HepG2 (cell line): Measurements from ENCODE around the gene OPTN. TPM values are rescaled to one million over a fixed set of nuclear protein-coding genes. Genes with fewer than 3 reads are reported as not detected.

Experiments
- ELF3 ChIP-seq: IDR thresholded peaks from 2 replicates; pipeline ENCODE4 v1.6.1; 2016; ENCODE audit warnings: missing genetic modification reagents, missing compliant biosample characterization
- SNRNP70 ChIP-seq: fragments of 200-400 bp; formaldehyde crosslinking; IDR thresholded peaks from 2 replicates; pipeline ENCODE4 v1.6.1; 2017; ENCODE audit warnings: mild to moderate bottlenecking, low read depth, low read length, moderate library complexity
- ZC3H4 ChIP-seq: sonication (generic); formaldehyde crosslinking; IDR thresholded peaks from 2 replicates; pipeline ENCODE4 v1.4.0; 2020; ENCODE audit warnings: missing genetic modification reagents, borderline replicate concordance
- ZNF274 ChIP-seq: sonication (generic); formaldehyde crosslinking; IDR thresholded peaks from 2 replicates; pipeline ENCODE4 v1.5.1; 2020; ENCODE audit warnings: mild to moderate bottlenecking, missing genetic modification reagents
- ZNF747 ChIP-seq: sonication (generic); formaldehyde crosslinking; IDR thresholded peaks from 2 replicates; pipeline ENCODE4 v1.8.1; 2023; ENCODE audit warnings: missing genetic modification reagents, mild to moderate bottlenecking, borderline replicate concordance
- polyA plus RNA-seq, 8 experiments: library from polyadenylated mRNA; depleted of rRNA in 3 of 8; stranded (reverse) in 7 of 8; unstranded in 1 of 8; fragments of >200 nt; fragmentation: Illumina TruSeq in 4 of 8; extraction: Trizol in 4 of 8; gene quantifications; 2 replicates each; pipeline versions ENCODE4 v1.2.1 to v1.2.3, GENCODE V29; 2011 to 2016; ENCODE audit warnings: low read depth in 4 of 8, missing spikeins in 1 of 8, mixed read lengths in 1 of 8; ENCODE audit not compliant: insufficient read depth in 1 of 8
- total RNA-seq, 5 experiments: library from RNA; depleted of rRNA; stranded (reverse); fragments of >200 nt; fragmentation: Illumina TruSeq; extraction: Trizol; gene quantifications; 2 replicates each; pipeline ENCODE4 v1.2.3, GENCODE V29; 2016; ENCODE audit warnings: low read depth in 1 of 5
- TF ChIP-seq, protein P1 (sequence below), 2 experiments: sonication (generic) in 1 of 2; formaldehyde crosslinking in 1 of 2; IDR thresholded peaks; 2 replicates each; pipeline versions ENCODE4 v1.6.1 to v1.9.0; 2014 to 2022; ENCODE audit warnings: antibody characterized with exemption in 1 of 2, borderline replicate concordance in 1 of 2, inconsistent platforms in 1 of 2, low read depth in 1 of 2, missing genetic modification reagents in 1 of 2
- TF ChIP-seq, protein P2 (sequence below): sonication (generic); formaldehyde crosslinking; IDR thresholded peaks from 2 replicates; pipeline ENCODE4 v1.4.0; 2020; ENCODE audit warnings: missing genetic modification reagents

The OPTN gene
- total and polyA plus RNA-seq, 2 of the 13 experiments (the other 11 are each of a cell fraction or from before 2014, with no cell fraction given) = 13.4 to 46.6 TPM

DNA sequence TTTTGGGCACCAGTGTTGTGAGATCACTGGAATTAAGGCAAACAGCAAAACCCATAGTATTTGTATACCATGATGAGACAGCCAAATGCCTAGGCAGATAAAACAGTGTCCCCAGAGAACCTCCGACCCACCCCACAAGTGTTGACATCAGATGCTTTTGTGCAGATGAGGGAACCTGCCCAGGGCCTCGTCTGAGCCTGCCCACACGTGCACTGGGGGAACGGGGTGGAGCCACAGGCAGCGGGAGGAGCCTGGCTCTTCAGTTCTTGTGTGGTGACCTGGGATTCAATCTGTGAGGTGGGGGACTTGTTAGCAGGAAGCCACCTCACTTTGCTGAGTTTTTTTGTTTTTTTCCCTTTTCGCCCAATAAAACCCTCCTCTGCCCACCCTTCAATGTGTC, 33.4 kb upstream of the OPTN start (continued):
- TF ChIP-seq, protein P1, sequence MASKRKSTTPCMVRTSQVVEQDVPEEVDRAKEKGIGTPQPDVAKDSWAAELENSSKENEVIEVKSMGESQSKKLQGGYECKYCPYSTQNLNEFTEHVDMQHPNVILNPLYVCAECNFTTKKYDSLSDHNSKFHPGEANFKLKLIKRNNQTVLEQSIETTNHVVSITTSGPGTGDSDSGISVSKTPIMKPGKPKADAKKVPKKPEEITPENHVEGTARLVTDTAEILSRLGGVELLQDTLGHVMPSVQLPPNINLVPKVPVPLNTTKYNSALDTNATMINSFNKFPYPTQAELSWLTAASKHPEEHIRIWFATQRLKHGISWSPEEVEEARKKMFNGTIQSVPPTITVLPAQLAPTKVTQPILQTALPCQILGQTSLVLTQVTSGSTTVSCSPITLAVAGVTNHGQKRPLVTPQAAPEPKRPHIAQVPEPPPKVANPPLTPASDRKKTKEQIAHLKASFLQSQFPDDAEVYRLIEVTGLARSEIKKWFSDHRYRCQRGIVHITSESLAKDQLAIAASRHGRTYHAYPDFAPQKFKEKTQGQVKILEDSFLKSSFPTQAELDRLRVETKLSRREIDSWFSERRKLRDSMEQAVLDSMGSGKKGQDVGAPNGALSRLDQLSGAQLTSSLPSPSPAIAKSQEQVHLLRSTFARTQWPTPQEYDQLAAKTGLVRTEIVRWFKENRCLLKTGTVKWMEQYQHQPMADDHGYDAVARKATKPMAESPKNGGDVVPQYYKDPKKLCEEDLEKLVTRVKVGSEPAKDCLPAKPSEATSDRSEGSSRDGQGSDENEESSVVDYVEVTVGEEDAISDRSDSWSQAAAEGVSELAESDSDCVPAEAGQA (IDR thresholded peaks at IDR 0.05; ENCODE audit: low read depth) = no peak
- TF ChIP-seq, protein P1 (CRISPR knock-in tag; IDR thresholded peaks at IDR 0.05; ENCODE audit: borderline replicate concordance) = no peak
- TF ChIP-seq ZNF747 (CRISPR knock-in tag) (no peak), SNRNP70 (no peak), ELF3 (CRISPR knock-in tag) (no peak), ZC3H4 (CRISPR knock-in tag) (no peak), ZNF274 (CRISPR knock-in tag) (no peak)
- TF ChIP-seq, protein P2, sequence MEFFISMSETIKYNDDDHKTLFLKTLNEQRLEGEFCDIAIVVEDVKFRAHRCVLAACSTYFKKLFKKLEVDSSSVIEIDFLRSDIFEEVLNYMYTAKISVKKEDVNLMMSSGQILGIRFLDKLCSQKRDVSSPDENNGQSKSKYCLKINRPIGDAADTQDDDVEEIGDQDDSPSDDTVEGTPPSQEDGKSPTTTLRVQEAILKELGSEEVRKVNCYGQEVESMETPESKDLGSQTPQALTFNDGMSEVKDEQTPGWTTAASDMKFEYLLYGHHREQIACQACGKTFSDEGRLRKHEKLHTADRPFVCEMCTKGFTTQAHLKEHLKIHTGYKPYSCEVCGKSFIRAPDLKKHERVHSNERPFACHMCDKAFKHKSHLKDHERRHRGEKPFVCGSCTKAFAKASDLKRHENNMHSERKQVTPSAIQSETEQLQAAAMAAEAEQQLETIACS (CRISPR knock-in tag) = no peak
